Esophagus mucosa (tissue), 1 donor: Measurements from ENCODE around the gene ELK3. TPM values are rescaled to one million over a fixed set of nuclear protein-coding genes. Genes with fewer than 3 reads are reported as not detected.

Source experiments
- ATAC-seq: fragments of 200-7000 bp; cut with Tn5 transposase; one replicate; pipeline ENCODE4 v1.9.1; 2020
- total RNA-seq: library from RNA; stranded (reverse); gene quantifications from one replicate; pipeline ENCODE4 v1.2.4, GENCODE V29; 2023
- donor health status: DM: yes; HTN: yes; CAD: no.

ELK3 gene
- 45.4 TPM for total RNA-seq

- peak; percentile 74 for ATAC-seq
Measured at GRCh38 chr12:96193725-96194575, at the start of gene ELK3. Gene ELK3, plus strand, starts transcription at chr12:96194375.

GRCh38 chr12:96146747-96147146, 47.4 kb upstream of the ELK3 start:
- ATAC-seq = peak; percentile 59

GRCh38 chr12:96150442-96150841, 43.7 kb upstream of the ELK3 start:
- ATAC-seq = no peak

- ATAC-seq = no peak
Measured at GRCh38 chr12:96152164-96152563, 42.0 kb upstream of the ELK3 start.

GRCh38 chr12:96153131-96153725, 40.9 kb upstream of the ELK3 start:
- no peak for ATAC-seq

- ATAC-seq = no peak
Measured at GRCh38 chr12:96155181-96155580, 39.0 kb upstream of the ELK3 start.

GRCh38 chr12:96155781-96156180, 38.4 kb upstream of the ELK3 start:
- ATAC-seq = peak; percentile 76

- ATAC-seq = no peak
Measured at GRCh38 chr12:96156211-96156610, 38.0 kb upstream of the ELK3 start.

- ATAC-seq = peak; percentile 67
Measured at GRCh38 chr12:96157427-96157826, 36.7 kb upstream of the ELK3 start.

GRCh38 chr12:96164951-96165811, 29.0 kb upstream of the ELK3 start:
- peak; percentile 51 for ATAC-seq

- no peak for ATAC-seq
Measured at GRCh38 chr12:96166765-96167164, 27.4 kb upstream of the ELK3 start.

- ATAC-seq = no peak
Measured at GRCh38 chr12:96167492-96167891, 26.7 kb upstream of the ELK3 start.

- ATAC-seq = no peak
Measured at GRCh38 chr12:96170328-96170727, 23.8 kb upstream of the ELK3 start.

- no peak for ATAC-seq
Measured at GRCh38 chr12:96170762-96171161, 23.4 kb upstream of the ELK3 start.

GRCh38 chr12:96171905-96172304, 22.3 kb upstream of the ELK3 start:
- ATAC-seq = peak; percentile 51

- no peak for ATAC-seq
Measured at GRCh38 chr12:96172981-96173380, 21.2 kb upstream of the ELK3 start.

GRCh38 chr12:96176575-96176974, 17.6 kb upstream of the ELK3 start:
- no peak for ATAC-seq

- peak; percentile 75 for ATAC-seq
Measured at GRCh38 chr12:96177013-96177412, 17.2 kb upstream of the ELK3 start.

- ATAC-seq = no peak
Measured at GRCh38 chr12:96183734-96184370, 10.3 kb upstream of the ELK3 start.

GRCh38 chr12:96185914-96186313, 8.3 kb upstream of the ELK3 start:
- no peak for ATAC-seq

- ATAC-seq = no peak
Measured at GRCh38 chr12:96186607-96187301, 7.4 kb upstream of the ELK3 start.

GRCh38 chr12:96187956-96188355, 6.2 kb upstream of the ELK3 start:
- no peak for ATAC-seq
